ENCODE data around the gene TTC39C.

DNA sequence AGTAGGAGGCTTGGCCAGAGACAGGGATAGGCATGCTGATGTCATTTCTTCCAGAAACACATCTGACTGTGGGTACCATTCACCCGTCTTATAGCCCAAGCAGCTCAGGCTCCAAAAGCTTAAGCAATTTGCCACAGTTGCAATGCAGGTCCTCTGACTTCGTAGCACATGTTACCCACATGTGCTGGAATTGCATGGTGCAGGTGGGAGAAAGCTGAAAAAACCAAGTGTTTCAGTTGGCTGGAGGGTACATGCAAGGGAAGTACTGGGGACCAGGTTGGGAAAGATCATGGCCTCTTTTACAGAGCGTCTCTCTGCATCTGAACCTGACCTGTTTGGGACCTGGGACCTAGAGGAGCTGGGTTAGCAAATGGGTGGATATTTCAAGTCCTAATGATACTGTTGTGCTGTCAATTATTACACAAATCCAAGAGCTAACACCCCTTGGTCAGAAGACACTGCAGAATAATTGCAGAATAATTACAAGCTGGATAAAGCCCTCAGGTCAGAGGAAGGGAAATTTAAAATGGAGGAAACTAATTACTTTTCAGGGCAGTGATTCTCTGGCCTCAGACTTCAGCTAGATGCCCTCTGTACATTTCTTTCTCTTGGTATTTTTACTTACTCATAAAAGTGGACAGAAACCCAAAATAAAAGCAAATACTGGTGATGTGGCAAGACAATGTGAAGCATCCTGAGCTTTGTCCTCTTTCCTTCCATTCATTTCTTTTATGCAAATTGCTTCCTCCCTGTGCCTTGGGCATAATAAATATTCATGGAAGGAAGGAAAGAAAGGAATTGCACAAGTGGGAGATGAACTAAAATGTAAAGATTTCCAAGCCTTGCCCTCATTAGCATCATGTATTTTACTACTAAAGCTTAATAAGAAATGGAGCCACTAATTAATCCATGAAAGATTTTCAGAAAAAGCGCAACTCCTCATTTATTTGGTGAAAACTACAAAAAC, 45.6 kb upstream of the TTC39C start:
- TF ChIP-seq, protein P1, sequence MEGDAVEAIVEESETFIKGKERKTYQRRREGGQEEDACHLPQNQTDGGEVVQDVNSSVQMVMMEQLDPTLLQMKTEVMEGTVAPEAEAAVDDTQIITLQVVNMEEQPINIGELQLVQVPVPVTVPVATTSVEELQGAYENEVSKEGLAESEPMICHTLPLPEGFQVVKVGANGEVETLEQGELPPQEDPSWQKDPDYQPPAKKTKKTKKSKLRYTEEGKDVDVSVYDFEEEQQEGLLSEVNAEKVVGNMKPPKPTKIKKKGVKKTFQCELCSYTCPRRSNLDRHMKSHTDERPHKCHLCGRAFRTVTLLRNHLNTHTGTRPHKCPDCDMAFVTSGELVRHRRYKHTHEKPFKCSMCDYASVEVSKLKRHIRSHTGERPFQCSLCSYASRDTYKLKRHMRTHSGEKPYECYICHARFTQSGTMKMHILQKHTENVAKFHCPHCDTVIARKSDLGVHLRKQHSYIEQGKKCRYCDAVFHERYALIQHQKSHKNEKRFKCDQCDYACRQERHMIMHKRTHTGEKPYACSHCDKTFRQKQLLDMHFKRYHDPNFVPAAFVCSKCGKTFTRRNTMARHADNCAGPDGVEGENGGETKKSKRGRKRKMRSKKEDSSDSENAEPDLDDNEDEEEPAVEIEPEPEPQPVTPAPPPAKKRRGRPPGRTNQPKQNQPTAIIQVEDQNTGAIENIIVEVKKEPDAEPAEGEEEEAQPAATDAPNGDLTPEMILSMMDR (IDR thresholded peaks at IDR 0.05 in 8 of 11, conservative IDR thresholded peaks at IDR 0.05 in 3 of 11) = no peak
- TF ChIP-seq POLR2A (IDR thresholded peaks at IDR 0.05) (no peak), POLR2AphosphoS5 (IDR thresholded peaks at IDR 0.05) (no peak)
